ENCODE results near the gene SHPK.

SHPK gene

DNA sequence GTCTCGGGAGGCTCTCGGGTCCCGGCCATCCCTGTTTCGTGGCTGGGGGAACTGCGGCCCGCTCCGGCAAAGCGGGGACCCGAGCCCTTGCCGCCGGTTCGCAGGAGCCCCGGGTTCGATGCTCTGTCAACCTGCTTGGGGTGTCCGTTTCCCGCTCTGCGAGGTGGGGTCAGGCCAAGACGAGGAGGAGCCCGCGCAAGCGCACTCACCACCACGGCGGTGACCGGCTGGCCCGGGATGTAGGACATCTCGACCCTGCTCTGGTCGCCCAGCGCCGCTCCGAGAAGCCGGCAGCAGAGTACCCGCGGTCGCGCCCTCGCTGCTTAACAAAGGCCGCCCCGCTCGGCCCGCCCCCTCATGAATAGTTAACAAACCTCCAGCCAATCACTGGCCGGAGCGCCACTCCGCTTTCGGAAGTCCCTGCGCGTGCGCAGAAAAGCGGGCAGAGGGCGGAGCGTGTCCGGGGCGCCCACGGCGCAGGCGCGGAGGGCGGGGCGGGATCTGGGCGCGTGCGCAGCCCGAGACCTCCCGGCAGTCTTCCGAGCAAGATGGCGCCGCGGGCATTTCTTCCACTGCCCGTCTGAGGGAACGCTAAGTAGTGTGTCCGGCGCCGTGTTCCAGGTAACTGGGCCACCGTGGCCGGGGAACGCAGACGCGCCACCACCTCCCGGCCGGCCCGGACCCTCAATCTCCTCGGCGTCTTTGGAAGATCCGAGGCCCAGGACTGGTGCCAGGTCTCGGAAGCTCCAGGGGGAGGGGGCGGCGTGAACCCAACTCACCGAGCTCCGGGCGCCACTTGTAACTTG lies 32.4 kb upstream of the SHPK start, which contains the start of the genes EMC6 and TAX1BP3 (continued):
- TF ChIP-seq ZNF214 (tag by site-specific recombination; IDR thresholded peaks at IDR 0.05; ENCODE audit: borderline replicate concordance) (no peak), BCL11B (tag by site-specific recombination; IDR thresholded peaks at IDR 0.05; ENCODE audit: low read depth) (no peak), ZNF777 (tag by site-specific recombination; IDR thresholded peaks at IDR 0.05; ENCODE audit: borderline replicate concordance) (peak; percentile 56; the same call in 1 of the 2 replicates), ZNF341 (tag by site-specific recombination; IDR thresholded peaks at IDR 0.05; ENCODE audit: low read depth) (peak; percentile 6; the same call in 1 of the 2 replicates), ZNF629 (tag by site-specific recombination; IDR thresholded peaks at IDR 0.05) (peak; percentile 18; the same call in 1 of the 2 replicates), ZSCAN23 (tag by site-specific recombination; IDR thresholded peaks at IDR 0.05) (peak; percentile 38; the same call in 1 of the 2 replicates), ZNF747 (tag by site-specific recombination; IDR thresholded peaks at IDR 0.05) (no peak), GLI2 (tag by site-specific recombination; IDR thresholded peaks at IDR 0.05; ENCODE audit: borderline replicate concordance, low read depth) (no peak), ZNF48 (tag by site-specific recombination; IDR thresholded peaks at IDR 0.05) (no peak), ZNF660 (tag by site-specific recombination; IDR thresholded peaks at IDR 0.05) (peak; percentile 37; the same call in 1 of the 2 replicates), GLIS2 (tag by site-specific recombination; IDR thresholded peaks at IDR 0.05) (peak; percentile 89), ZNF521 (tag by site-specific recombination; IDR thresholded peaks at IDR 0.05) (no peak), ZNF302 (tag by site-specific recombination; IDR thresholded peaks at IDR 0.05; ENCODE audit: low read depth) (no peak), ZNF792 (tag by site-specific recombination; IDR thresholded peaks at IDR 0.05) (no peak), KLF9 (tag by site-specific recombination; IDR thresholded peaks at IDR 0.05; ENCODE audit: low read depth) (peak; percentile 17), ZNF707 (tag by site-specific recombination; IDR thresholded peaks at IDR 0.05) (no peak), ZNF837 (tag by site-specific recombination; IDR thresholded peaks at IDR 0.05) (no peak), ZBTB48 (tag by site-specific recombination; IDR thresholded peaks at IDR 0.05) (peak; percentile 14), ZNF354C (tag by site-specific recombination; IDR thresholded peaks at IDR 0.05; ENCODE audit: borderline replicate concordance, low read depth) (no peak), ZNF677 (tag by site-specific recombination; IDR thresholded peaks at IDR 0.05) (no peak), ZNF19 (tag by site-specific recombination; IDR thresholded peaks at IDR 0.05; ENCODE audit: low read depth) (no peak), IKZF3 (tag by site-specific recombination; IDR thresholded peaks at IDR 0.05) (no peak), ZNF394 (tag by site-specific recombination; IDR thresholded peaks at IDR 0.05; ENCODE audit: borderline replicate concordance) (peak; percentile 51; the same call in 1 of the 2 replicates), ZNF664 (tag by site-specific recombination; IDR thresholded peaks at IDR 0.05) (no peak)
- TF ChIP-seq, protein P1, sequence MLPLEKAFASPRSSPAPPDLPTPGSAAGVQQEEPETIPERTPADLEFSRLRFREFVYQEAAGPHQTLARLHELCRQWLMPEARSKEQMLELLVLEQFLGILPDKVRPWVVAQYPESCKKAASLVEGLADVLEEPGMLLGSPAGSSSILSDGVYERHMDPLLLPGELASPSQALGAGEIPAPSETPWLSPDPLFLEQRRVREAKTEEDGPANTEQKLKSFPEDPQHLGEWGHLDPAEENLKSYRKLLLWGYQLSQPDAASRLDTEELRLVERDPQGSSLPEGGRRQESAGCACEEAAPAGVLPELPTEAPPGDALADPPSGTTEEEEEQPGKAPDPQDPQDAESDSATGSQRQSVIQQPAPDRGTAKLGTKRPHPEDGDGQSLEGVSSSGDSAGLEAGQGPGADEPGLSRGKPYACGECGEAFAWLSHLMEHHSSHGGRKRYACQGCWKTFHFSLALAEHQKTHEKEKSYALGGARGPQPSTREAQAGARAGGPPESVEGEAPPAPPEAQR (tag by site-specific recombination; IDR thresholded peaks at IDR 0.05): 0 out of 2 replicates have a peak, but pooled peaks have one; percentile 11
- TF ChIP-seq, protein P2, sequence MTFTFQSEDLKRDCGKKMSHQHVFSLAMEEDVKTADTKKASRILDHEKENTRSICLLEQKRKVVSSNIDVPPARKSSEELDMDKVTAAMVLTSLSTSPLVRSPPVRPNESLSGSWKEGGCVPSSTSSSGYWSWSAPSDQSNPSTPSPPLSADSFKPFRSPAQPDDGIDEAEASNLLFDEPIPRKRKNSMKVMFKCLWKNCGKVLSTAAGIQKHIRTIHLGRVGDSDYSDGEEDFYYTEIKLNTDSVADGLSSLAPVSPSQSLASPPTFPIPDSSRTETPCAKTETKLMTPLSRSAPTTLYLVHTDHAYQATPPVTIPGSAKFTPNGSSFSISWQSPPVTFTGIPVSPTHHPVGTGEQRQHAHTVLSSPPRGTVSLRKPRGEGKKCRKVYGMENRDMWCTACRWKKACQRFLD (tag by site-specific recombination; IDR thresholded peaks at IDR 0.05): no peak
- TF ChIP-seq, protein P3, sequence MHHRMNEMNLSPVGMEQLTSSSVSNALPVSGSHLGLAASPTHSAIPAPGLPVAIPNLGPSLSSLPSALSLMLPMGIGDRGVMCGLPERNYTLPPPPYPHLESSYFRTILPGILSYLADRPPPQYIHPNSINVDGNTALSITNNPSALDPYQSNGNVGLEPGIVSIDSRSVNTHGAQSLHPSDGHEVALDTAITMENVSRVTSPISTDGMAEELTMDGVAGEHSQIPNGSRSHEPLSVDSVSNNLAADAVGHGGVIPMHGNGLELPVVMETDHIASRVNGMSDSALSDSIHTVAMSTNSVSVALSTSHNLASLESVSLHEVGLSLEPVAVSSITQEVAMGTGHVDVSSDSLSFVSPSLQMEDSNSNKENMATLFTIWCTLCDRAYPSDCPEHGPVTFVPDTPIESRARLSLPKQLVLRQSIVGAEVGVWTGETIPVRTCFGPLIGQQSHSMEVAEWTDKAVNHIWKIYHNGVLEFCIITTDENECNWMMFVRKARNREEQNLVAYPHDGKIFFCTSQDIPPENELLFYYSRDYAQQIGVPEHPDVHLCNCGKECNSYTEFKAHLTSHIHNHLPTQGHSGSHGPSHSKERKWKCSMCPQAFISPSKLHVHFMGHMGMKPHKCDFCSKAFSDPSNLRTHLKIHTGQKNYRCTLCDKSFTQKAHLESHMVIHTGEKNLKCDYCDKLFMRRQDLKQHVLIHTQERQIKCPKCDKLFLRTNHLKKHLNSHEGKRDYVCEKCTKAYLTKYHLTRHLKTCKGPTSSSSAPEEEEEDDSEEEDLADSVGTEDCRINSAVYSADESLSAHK (tag by site-specific recombination; IDR thresholded peaks at IDR 0.05): no peak
- TF ChIP-seq, protein P4, sequence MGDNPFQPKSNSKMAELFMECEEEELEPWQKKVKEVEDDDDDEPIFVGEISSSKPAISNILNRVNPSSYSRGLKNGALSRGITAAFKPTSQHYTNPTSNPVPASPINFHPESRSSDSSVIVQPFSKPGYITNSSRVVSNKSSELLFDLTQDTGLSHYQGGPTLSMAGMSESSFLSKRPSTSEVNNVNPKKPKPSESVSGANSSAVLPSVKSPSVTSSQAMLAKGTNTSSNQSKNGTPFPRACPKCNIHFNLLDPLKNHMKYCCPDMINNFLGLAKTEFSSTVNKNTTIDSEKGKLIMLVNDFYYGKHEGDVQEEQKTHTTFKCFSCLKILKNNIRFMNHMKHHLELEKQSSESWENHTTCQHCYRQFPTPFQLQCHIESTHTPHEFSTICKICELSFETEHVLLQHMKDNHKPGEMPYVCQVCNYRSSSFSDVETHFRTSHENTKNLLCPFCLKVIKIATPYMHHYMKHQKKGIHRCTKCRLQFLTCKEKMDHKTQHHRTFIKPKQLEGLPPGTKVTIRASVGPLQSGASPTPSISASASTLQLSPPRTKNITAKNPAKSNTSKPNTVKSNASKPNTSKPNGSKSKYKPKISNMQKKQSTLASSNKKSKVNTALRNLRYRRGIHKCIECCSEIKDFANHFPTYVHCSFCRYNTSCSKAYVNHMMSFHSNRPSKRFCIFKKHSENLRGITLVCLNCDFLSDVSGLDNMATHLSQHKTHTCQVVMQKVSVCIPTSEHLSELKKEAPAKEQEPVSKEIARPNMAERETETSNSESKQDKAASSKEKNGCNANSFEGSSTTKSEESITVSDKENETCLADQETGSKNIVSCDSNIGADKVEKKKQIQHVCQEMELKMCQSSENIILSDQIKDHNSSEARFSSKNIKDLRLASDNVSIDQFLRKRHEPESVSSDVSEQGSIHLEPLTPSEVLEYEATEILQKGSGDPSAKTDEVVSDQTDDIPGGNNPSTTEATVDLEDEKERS (tag by site-specific recombination; IDR thresholded peaks at IDR 0.05): no peak
- TF ChIP-seq, protein P5, sequence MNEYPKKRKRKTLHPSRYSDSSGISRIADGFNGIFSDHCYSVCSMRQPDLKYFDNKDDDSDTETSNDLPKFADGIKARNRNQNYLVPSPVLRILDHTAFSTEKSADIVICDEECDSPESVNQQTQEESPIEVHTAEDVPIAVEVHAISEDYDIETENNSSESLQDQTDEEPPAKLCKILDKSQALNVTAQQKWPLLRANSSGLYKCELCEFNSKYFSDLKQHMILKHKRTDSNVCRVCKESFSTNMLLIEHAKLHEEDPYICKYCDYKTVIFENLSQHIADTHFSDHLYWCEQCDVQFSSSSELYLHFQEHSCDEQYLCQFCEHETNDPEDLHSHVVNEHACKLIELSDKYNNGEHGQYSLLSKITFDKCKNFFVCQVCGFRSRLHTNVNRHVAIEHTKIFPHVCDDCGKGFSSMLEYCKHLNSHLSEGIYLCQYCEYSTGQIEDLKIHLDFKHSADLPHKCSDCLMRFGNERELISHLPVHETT (tag by site-specific recombination; IDR thresholded peaks at IDR 0.05): no peak

Measured in HEK293 (cell line).